DMS153 (cell line): ENCODE results near the gene MYH11.
A peak's percentile ranks its signal among the peaks of the same experiment; 100 is the strongest.
"Not testable (repeated sequence)": the region's sequence is repeated elsewhere in the genome, so short reads cannot be mapped to it uniquely, and the experiment has no call there.

Source experiments
- DNase-seq: peaks from one replicate; lab custom pipeline; 2025; lab: John Stamatoyannopoulos, UW

Gene MYH11

GRCh38 chr16:15667091-15667742 is 189.6 kb downstream of the MYH11 start:
- DNase-seq, result no peak

DNA sequence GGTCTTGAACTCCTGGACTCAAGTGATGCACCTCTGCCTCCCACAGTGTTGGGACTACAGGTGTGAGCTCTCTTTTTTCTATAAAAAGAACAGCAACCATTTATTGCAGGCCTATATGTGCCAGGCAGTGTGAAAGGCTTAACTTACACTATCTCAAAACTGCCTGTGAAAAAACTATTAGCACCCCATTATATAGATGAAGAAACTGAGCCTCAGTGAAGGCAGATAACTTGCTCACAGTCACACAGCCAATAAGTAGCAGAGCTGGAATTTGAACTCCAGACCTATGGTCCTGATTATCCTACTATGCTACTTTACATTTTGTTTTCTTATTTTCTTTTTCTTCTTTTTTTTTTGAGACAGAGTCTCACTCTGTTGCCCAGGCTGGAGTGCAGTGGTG is 191.7 kb downstream of the MYH11 start:
- no peak for DNase-seq

DNA sequence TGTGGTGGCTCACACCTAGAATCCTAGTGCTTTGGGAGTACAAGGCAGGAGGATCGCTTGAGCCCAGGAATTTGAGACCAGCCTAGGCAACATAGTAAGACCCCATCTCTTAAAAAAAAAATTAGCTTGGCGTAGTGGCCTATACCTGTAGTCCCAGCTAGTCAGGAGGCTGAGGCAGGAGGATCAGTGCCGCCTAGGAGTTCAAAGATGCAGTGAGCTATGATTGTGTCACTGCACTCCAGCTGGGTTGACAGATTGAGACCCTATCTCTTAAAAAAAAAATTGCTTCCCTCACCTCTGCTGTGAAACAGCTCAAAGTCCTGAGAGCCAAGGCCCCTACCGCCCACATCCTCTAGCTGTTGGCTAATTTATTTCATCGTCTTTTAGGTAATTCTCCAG is 196.6 kb downstream of the MYH11 start:
- DNase-seq, result no peak

GRCh38 chr16:15658556-15658955 is 198.3 kb downstream of the MYH11 start:
- no peak for DNase-seq

- DNase-seq, result no peak
Observed at GRCh38 chr16:15658149-15658548, 198.7 kb downstream of the MYH11 start.

GRCh38 chr16:15655561-15655960 is 201.3 kb downstream of the MYH11 start:
- not testable (repeated sequence) for DNase-seq

DNA sequence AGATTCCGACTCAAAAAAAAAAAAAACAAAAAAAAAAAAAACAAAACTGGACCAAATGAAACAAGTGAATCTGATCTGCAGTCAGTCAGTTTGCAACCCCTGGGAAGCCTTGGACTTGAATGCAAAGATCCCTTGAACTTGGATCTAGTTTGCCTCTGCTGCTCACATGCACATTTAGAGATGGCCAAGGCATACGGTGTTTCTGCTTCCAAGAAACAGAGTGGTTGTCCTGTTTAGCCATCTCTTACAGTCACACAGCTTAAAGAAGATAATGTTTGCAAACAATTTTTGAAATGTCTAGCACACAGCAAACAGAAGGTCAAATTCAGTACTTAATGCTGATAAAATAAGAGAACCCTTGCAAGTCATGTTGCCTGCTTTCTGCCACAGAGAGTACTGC is 202.2 kb downstream of the MYH11 start:
- DNase-seq, result no peak

- peak; percentile 25 for DNase-seq
Observed at GRCh38 chr16:15653227-15653626, 203.6 kb downstream of the MYH11 start.
